Natural killer cell (primary cell): ENCODE measurements around the gene YIPF6. TPM values are rescaled to one million over a fixed set of nuclear protein-coding genes. Genes with fewer than 3 reads are reported as not detected.

ENCODE experiments used
- ATAC-seq, 3 donors: fragments of 150-1000 bp in 2 of 3; fragments of 200-7000 bp in 1 of 3; cut with Tn5 transposase; 1 replicate in 1 of 3; 2 replicates in 2 of 3; pipeline ENCODE4 v1.10.0; 2021; ENCODE audit warnings: mild to moderate bottlenecking in 2 of 3, moderate library complexity in 2 of 3
- DNase-seq, 2 donors: peaks; one replicate each; pipeline versions ENCODE4 v3.0.0 to v3.0.0-alpha.2; 2013 to 2021; ENCODE audit warnings: mixed read lengths in 1 of 2
- H3K27ac ChIP-seq: one replicate; pipeline ENCODE4 v1.5.1; 2013; ENCODE audit warnings: mild to moderate bottlenecking, low read length
- H3K27me3 ChIP-seq: one replicate; pipeline ENCODE4 v1.6.1; 2013; ENCODE audit warnings: low read length; ENCODE audit not compliant: control insufficient read depth, insufficient read depth
- H3K36me3 ChIP-seq: one replicate; pipeline ENCODE4 v1.6.1; 2013; ENCODE audit warnings: low read length; ENCODE audit not compliant: control insufficient read depth, insufficient read depth
- H3K4me1 ChIP-seq: one replicate; pipeline ENCODE4 v1.6.1; 2013; ENCODE audit warnings: low read length; ENCODE audit not compliant: control insufficient read depth, insufficient read depth
- H3K4me3 ChIP-seq: one replicate; pipeline ENCODE4 v1.5.1; 2013; ENCODE audit warnings: low read length
- H3K9me3 ChIP-seq: one replicate; pipeline ENCODE4 v1.6.1; 2013; ENCODE audit warnings: low read length; ENCODE audit not compliant: control insufficient read depth, insufficient read depth
- H3K27ac Mint-ChIP-seq, 2 donors: one replicate each; pipeline ENCODE4 v1.8.0; 2022; ENCODE audit warnings: mild to moderate bottlenecking in 2 of 2, mixed read lengths in 2 of 2, moderate library complexity in 1 of 2
- H3K27me3 Mint-ChIP-seq, 2 donors: one replicate each; pipeline ENCODE4 v1.8.0; 2022; ENCODE audit warnings: low read depth in 2 of 2, mixed read lengths in 2 of 2
- H3K36me3 Mint-ChIP-seq: one replicate; pipeline ENCODE4 v1.8.0; 2022; ENCODE audit warnings: mixed read lengths
- H3K4me1 Mint-ChIP-seq, 2 donors: one replicate each; pipeline ENCODE4 v1.8.0; 2022; ENCODE audit warnings: mixed read lengths in 2 of 2
- H3K4me3 Mint-ChIP-seq: one replicate; pipeline ENCODE4 v1.8.0; 2022; ENCODE audit warnings: mild to moderate bottlenecking, moderate library complexity, mixed read lengths
- H3K9me3 Mint-ChIP-seq, 2 donors: one replicate each; pipeline ENCODE4 v1.8.0; 2022; ENCODE audit warnings: mixed read lengths in 2 of 2
- WGBS: methylation state at CpG from one replicate; pipeline ENCODE4 v1.1.7; 2013; ENCODE audit warnings: missing lambda C conversion rate; ENCODE audit not compliant: insufficient coverage; 5-methylcytosine and 5-hydroxymethylcytosine counted together
- intact Hi-C: fragments of 100-400 bp; cut with micrococcal nuclease; formaldehyde crosslinking; loops from one replicate; pipeline ENCODE4 v1.14.2; 2022
- total RNA-seq, 4 donors: library from RNA; stranded (reverse); fragments of 120-200 nt in 1 of 4; gene quantifications; one replicate each; pipeline versions ENCODE4 v1.2.3 to v1.2.4, GENCODE V29; 2013 to 2022
- TF ChIP-seq, protein P1 (sequence below): fragments of 200-600 bp; IDR thresholded peaks from one replicate; pipeline ENCODE4 v1.8.0; 2022; ENCODE audit warnings: antibody characterized with exemption

Gene YIPF6
- total RNA-seq, 3 donors from 2014 or later (not counting 1 experiment from before 2014, with no cell fraction given): 14.1 to 22.0 (median 18.9) TPM

- peak overlapping the region; percentile 97 for H3K27ac ChIP-seq
- intact Hi-C loops: no loop called here
- 0% methylated on average over 3 of the region's 4 CpGs for WGBS
- ATAC-seq (no peak), DNase-seq (peak in 1 of 2 donors; percentile 38)
- H3K27me3 ChIP-seq: no peaks in the 10 kb centered on the region
- H3K4me3 ChIP-seq: peak overlapping the region; percentile 93
- H3K36me3 ChIP-seq: no peaks in the 10 kb centered on the region
- peaks cover 17 to 40% of the 10 kb centered on the region in 2 donors for H3K4me1 Mint-ChIP-seq
- TF ChIP-seq, protein P1, sequence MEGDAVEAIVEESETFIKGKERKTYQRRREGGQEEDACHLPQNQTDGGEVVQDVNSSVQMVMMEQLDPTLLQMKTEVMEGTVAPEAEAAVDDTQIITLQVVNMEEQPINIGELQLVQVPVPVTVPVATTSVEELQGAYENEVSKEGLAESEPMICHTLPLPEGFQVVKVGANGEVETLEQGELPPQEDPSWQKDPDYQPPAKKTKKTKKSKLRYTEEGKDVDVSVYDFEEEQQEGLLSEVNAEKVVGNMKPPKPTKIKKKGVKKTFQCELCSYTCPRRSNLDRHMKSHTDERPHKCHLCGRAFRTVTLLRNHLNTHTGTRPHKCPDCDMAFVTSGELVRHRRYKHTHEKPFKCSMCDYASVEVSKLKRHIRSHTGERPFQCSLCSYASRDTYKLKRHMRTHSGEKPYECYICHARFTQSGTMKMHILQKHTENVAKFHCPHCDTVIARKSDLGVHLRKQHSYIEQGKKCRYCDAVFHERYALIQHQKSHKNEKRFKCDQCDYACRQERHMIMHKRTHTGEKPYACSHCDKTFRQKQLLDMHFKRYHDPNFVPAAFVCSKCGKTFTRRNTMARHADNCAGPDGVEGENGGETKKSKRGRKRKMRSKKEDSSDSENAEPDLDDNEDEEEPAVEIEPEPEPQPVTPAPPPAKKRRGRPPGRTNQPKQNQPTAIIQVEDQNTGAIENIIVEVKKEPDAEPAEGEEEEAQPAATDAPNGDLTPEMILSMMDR: no peak
- peaks cover 14% of the 10 kb centered on the region for H3K4me1 ChIP-seq
- H3K9me3 Mint-ChIP-seq: no peaks in the 10 kb centered on the region
- peak overlapping the region; percentile 98 for H3K4me3 Mint-ChIP-seq
- H3K36me3 Mint-ChIP-seq: no peaks in the 10 kb centered on the region
- H3K9me3 ChIP-seq: no peaks in the 10 kb centered on the region
- peak overlapping the region; percentile 95 to 99 for H3K27ac Mint-ChIP-seq
- no peaks in the 10 kb centered on the region for H3K27me3 Mint-ChIP-seq
These were observed 775 bp upstream of the YIPF6 start for GRCh38 chrX:68498044-68498507.

DNA sequence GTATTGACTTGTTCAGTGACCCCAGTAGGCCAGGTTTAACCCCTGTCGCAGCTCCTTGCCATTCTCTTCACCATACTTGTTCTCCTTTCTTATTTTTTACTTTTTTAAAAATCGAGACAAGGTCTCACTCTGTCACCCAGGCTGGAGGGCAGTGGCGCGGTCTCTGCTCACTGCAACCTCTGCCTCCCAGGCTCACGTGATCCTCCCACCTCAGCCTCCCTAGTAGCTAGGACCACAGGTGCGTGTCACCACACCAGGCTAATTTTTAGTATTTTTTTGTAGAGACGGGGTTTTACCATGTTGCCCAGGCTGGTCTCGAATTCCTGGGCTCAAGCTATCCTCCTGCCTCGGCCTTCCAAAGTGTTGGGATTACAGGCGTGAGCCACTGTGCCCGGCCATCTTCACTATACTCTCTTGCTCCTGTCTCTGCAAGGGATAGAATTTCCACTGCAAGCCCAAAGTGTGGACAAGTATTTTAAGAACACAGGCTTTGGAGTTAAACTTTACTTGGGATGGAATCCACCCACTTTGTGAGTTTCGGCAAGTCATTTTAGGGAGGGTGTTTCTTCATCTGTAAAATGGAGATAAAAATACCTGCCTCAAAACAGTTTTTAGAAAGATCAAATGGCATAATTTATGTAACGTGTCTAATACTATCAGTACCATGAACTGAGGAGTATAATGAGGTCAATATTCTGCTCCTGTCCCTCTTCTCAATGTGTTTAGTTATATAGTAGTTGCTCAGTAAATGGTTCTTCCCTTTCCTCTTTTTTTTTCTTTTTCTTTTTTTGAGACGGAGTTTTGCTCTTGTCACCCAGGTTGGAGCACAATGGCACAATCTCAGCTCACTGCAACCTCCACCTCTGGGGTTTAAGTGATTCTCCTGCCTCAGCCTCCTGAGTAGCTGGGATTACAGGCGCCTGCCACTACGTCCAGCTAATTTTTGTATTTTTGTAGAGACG is 973 bp downstream of the YIPF6 start:
- H3K4me1 Mint-ChIP-seq: peaks cover 17 to 40% of the 10 kb centered on the region in 2 donors
- peak overlapping the region; percentile 95 to 99 for H3K27ac Mint-ChIP-seq
- TF ChIP-seq, protein P1: no peak
- H3K4me3 Mint-ChIP-seq: peak overlapping the region; percentile 98
- Histone ChIP-seq H3K36me3 (no peaks in the 10 kb centered on the region), H3K4me3 (peak overlapping the region; percentile 93), H3K27ac (peak overlapping the region; percentile 97), H3K9me3 (no peaks in the 10 kb centered on the region), H3K27me3 (no peaks in the 10 kb centered on the region), H3K4me1 (peaks cover 14% of the 10 kb centered on the region)
- ATAC-seq: no peak
- intact Hi-C loops: no loop called here
- no peaks in the 10 kb centered on the region for H3K9me3 Mint-ChIP-seq
- WGBS: 75% methylated on average over 15 of the region's 17 CpGs
- no peaks in the 10 kb centered on the region for H3K27me3 Mint-ChIP-seq
- no peak for DNase-seq
- H3K36me3 Mint-ChIP-seq: no peaks in the 10 kb centered on the region

DNA sequence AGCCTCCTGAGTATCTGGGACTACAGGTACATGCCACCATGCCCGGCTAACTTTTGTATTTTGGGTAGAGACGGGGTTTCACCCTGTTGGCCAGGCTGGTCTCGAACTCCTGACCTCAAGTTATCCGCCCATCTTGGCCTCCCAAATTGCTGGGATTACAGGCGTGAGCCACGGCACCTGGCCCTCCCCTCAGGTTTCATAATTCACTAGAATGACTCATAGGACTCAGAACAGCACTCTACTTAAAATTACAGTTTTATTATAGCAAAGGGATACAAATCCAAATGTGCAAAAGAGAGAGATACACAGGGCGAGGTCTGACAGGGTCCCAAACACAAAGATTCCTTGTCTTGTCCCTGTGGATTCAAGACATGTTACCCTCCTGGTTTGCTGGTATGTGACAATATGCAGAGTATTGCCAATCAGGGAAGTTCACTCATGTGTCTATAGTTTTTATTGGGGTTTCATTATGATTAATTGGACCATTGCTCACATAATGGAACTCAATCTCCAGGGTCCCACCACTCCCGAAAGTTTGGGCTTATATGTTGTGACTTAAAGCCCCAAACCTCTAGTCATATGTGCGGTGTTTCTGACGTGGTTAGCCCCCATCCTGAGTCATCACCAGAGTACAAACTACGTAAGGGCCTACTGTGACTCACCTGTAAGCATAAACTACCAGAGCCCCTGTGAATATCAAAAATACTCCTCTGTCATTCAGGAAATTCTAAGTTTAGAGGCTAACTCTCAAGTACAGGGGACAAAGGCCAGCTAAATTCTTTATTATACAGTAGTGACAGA is 5.2 kb downstream of the YIPF6 start:
- peak in 1 of 2 donors; percentile 55 for DNase-seq
- intact Hi-C loops: no loop called here
- WGBS: 83% methylated on average over 7 of the region's 11 CpGs

More for the DNA sequence above, 5.2 kb downstream of the YIPF6 start:
- Histone ChIP-seq H3K4me3 (no peak overlapping the region), H3K36me3 (no peaks in the 10 kb centered on the region), H3K27ac (no peak overlapping the region), H3K27me3 (no peaks in the 10 kb centered on the region), H3K9me3 (no peaks in the 10 kb centered on the region), H3K4me1 (peaks cover 11% of the 10 kb centered on the region)
- Mint-ChIP-seq H3K27ac (peak overlapping the region in 1 of 2 donors; percentile 16), H3K4me3 (no peak overlapping the region), H3K9me3 (no peaks in the 10 kb centered on the region), H3K36me3 (no peaks in the 10 kb centered on the region), H3K27me3 (no peaks in the 10 kb centered on the region), H3K4me1 (peaks cover 13 to 38% of the 10 kb centered on the region in 2 donors)
- ATAC-seq: peak in 1 of 3 donors; percentile 41
- TF ChIP-seq, protein P1: no peak
